22Rv1 (cell line): ENCODE results near the gene SYNDIG1.

Source experiments
- CTCF ChIP-seq: fragments of 450-650 bp; IDR thresholded peaks from 2 replicates; pipeline ENCODE4 v1.5.1; 2017; ENCODE audit warnings: mild to moderate bottlenecking
- ZFX ChIP-seq: fragments of 450-650 bp; IDR thresholded peaks from 2 replicates; pipeline ENCODE4 v1.6.1; 2017; ENCODE audit warnings: antibody characterized with exemption, borderline replicate concordance

- TF ChIP-seq CTCF (no peak), ZFX (no peak)
These were observed 214.2 kb downstream of the SYNDIG1 start for GRCh38 chr20:24683676-24684075.
